ENCODE results near the gene EMILIN1. TPM values are rescaled to one million over a fixed set of nuclear protein-coding genes. Genes with fewer than 3 reads are reported as not detected.
A peak's percentile ranks its signal among the peaks of the same experiment; 100 is the strongest.

EMILIN1 gene
- total and polyA plus RNA-seq, 9 donors, result 8.6 to 321 (median 183) TPM

- Histone ChIP-seq H3K36me3 (no peaks in the 10 kb centered on the region), H3K9me3 (no peaks in the 10 kb centered on the region), H3K27me3 (no peaks in the 10 kb centered on the region), H3K4me3 (peak within 1 kb of the TSS; percentile 54), H3K27ac (peak within 1 kb of the TSS in 1 of 2 donors; percentile 5), H3K4me1 (ENCODE audit: insufficient read depth) (peaks cover 2% of the 10 kb centered on the region)
- peak; percentile 58 to 72 (median 68) for DNase-seq
- intact Hi-C loops (cut with DNase I), result no loop called here
- TF ChIP-seq CTCF (IDR thresholded peaks at IDR 0.05) (no peak), POLR2A (IDR thresholded peaks at IDR 0.05) (no peak), EP300 (IDR thresholded peaks at IDR 0.05) (no peak)
- 7 to 15% (median 9%) methylated on average over 24 to 47 of the region's 47 CpGs for WGBS, 3 donors
These were observed 45.1 kb downstream of the EMILIN1 start, which contains the start of gene ABHD1 for GRCh38 chr2:27123302-27124150. TSS of gene ABHD1 (plus strand) at chr2:27123815. CDS start at chr2:27123949, 134 bp downstream.

DNA sequence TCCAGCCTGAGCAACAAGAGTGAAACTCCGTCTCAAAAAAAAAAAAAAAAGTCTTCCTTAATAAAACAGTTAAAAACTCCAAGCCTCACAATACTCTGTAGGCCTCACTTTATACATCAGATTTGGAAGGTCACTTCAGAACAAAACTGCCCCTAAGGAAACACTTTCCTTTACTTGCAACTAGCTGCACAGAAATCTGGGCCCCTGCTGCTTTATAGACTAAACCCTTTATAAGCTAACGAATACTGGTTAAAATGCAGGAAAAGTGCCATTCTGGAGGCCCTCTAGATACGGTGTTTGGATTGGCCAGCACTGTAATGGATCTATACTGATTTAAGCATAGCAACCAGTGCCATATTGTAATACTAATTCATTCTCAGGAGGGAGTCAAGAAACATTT is 46.7 kb downstream of the EMILIN1 start:
- no peak overlapping the region for H3K4me3 ChIP-seq
- H3K27ac ChIP-seq, result no peak overlapping the region
- no peaks in the 10 kb centered on the region for H3K27me3 ChIP-seq
- no peaks in the 10 kb centered on the region for H3K9me3 ChIP-seq
- no peaks in the 10 kb centered on the region for H3K36me3 ChIP-seq
- no peaks in the 10 kb centered on the region for H3K4me1 ChIP-seq (ENCODE audit: insufficient read depth)
- intact Hi-C loops (cut with DNase I), result no loop called here
- WGBS, 3 donors, result 84 to 87% (median 87%) methylated on average over 3 of the region's 3 CpGs
- TF ChIP-seq EP300 (IDR thresholded peaks at IDR 0.05) (no peak), POLR2A (IDR thresholded peaks at IDR 0.05) (no peak), CTCF (IDR thresholded peaks at IDR 0.05) (no peak)
- no peak for DNase-seq

GRCh38 chr2:27126252-27126710 is 47.9 kb downstream of the EMILIN1 start:
- 55 to 61% (median 56%) methylated on average over 5 of the region's 5 CpGs for WGBS, 3 donors
- Histone ChIP-seq H3K9me3 (no peaks in the 10 kb centered on the region), H3K4me1 (ENCODE audit: insufficient read depth) (no peaks in the 10 kb centered on the region), H3K36me3 (no peaks in the 10 kb centered on the region), H3K4me3 (no peak overlapping the region), H3K27ac (no peak overlapping the region), H3K27me3 (no peaks in the 10 kb centered on the region)
- TF ChIP-seq CTCF (IDR thresholded peaks at IDR 0.05) (no peak), EP300 (IDR thresholded peaks at IDR 0.05) (no peak), POLR2A (IDR thresholded peaks at IDR 0.05) (no peak)
- no peak for DNase-seq
- intact Hi-C loops (cut with DNase I), result no loop called here

- no peaks in the 10 kb centered on the region for H3K36me3 ChIP-seq
- WGBS, 3 donors, result 69 to 81% (median 70%) methylated on average over 9 of the region's 9 CpGs
- intact Hi-C loops (cut with DNase I), result no loop called here
- no peak for DNase-seq
- TF ChIP-seq EP300 (IDR thresholded peaks at IDR 0.05) (no peak), CTCF (IDR thresholded peaks at IDR 0.05) (no peak), POLR2A (IDR thresholded peaks at IDR 0.05) (no peak)
- peaks cover 3% of the 10 kb centered on the region for H3K4me1 ChIP-seq (ENCODE audit: insufficient read depth)
- no peak overlapping the region for H3K27ac ChIP-seq
- H3K27me3 ChIP-seq, result no peaks in the 10 kb centered on the region
- no peak overlapping the region for H3K4me3 ChIP-seq
- H3K9me3 ChIP-seq, result no peaks in the 10 kb centered on the region
These were observed 49.7 kb downstream of the EMILIN1 start for GRCh38 chr2:27127883-27128667.
